NCI-H226 (cell line): ENCODE results near the gene TSACC.
"Not testable (repeated sequence)": the region's sequence is repeated elsewhere in the genome, so short reads cannot be mapped to it uniquely, and the experiment has no call there.

Experiments used
- DNase-seq: peaks from one replicate; pipeline ENCODE4 v3.0.0-alpha.2; 2015

TSACC gene

GRCh38 chr1:156347331-156347730, 9.0 kb downstream of the TSACC start:
- DNase-seq, result no peak

- DNase-seq, result not testable (repeated sequence)
Measured at GRCh38 chr1:156352481-156352880, 14.2 kb downstream of the TSACC start.

DNA sequence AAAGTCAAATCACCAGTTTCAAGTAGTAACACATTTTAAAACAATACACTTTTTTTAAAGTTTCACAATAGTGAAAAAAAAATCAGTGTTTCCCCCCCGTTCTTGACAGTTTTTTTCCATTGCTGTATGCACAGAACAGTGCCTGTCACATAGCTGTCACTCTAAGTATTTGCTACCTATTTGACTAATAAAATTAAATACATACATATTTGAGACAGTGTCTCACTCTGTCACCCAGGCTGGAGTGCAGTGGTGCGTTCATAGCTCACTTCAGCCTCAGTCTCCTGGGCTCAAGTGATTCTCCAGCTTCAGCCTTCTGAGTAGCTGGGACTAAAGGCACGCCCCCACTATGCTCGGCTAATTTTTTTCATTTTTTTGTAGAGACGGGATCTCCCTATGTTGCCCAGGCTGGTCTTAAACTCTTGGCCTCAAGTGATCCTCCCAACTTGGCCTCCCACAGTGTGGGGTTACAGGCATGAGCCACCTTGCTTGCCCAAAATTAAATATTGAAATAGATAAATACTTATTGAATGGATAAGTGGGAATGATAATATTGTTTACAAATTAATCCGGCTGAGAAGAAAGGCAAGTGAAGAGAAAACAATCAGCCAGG, 18.0 kb downstream of the TSACC start:
- no peak for DNase-seq

GRCh38 chr1:156356875-156357534, 18.7 kb downstream of the TSACC start:
- peak; percentile 48 for DNase-seq

DNA sequence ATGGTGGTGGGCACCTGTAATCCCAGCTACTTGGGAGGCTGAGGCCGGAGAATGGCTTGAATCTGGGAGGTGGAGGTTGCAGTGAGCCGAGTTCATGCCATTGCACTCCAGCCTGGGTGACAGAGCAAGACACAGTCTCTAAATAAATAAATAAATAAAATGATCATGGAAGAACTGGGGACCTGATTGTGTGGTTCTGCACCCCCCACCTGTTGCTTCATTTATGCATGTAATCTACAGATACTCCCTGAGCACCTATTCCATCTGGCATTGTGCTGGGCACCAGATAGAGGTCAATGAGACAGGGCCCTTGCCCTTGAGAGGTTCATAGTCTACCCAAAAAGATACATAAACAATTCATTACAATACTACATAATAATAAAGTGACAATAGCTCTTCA, 19.7 kb downstream of the TSACC start:
- no peak for DNase-seq

DNA sequence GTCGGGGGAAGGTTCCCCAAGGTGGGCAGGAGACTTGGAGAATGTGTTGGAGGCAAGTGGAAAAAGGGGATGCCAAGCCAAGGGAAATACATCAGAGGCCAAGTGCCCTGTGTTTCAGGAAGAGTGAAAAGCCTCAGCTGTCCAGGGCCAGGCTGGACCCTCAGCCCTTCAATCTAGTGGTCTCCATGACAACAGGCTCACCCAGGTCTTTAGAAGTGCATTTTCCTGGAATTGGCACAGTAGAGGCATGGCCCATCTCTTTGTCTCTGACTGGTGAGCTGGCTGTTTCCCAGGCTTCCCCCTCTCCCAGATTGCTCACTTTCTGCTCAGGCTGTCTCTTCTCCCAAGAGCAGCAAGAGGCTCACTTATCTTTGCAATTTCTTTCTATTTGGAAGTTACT, 20.3 kb downstream of the TSACC start:
- no peak for DNase-seq

- DNase-seq, result no peak
Measured at GRCh38 chr1:156359249-156359648, 20.9 kb downstream of the TSACC start.

- no peak for DNase-seq
Measured at GRCh38 chr1:156359973-156360372, 21.6 kb downstream of the TSACC start.

- DNase-seq, result no peak
Measured at GRCh38 chr1:156360534-156360933, 22.2 kb downstream of the TSACC start.

DNA sequence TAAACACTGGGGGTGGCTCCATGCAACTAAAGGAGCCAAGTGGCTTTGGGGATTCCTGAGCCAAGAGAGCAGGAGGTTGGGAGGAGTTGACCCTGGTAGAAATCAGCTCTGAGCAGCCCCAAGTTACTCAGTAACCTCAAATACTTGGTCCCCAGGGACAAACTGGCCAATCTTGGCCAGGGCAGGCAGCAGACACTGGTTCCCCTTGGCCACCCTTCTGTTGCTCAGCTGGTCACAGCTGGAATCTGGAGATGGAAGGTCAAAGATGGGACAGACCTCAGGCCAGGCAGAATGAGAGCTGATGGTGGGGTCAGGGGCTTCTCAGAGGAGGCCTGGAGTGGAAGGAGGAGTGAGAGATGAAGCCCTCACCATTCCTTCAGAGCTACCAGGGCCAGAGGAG, 27.4 kb downstream of the TSACC start:
- DNase-seq, result no peak

GRCh38 chr1:156366378-156367166, 28.2 kb downstream of the TSACC start:
- no peak for DNase-seq

DNA sequence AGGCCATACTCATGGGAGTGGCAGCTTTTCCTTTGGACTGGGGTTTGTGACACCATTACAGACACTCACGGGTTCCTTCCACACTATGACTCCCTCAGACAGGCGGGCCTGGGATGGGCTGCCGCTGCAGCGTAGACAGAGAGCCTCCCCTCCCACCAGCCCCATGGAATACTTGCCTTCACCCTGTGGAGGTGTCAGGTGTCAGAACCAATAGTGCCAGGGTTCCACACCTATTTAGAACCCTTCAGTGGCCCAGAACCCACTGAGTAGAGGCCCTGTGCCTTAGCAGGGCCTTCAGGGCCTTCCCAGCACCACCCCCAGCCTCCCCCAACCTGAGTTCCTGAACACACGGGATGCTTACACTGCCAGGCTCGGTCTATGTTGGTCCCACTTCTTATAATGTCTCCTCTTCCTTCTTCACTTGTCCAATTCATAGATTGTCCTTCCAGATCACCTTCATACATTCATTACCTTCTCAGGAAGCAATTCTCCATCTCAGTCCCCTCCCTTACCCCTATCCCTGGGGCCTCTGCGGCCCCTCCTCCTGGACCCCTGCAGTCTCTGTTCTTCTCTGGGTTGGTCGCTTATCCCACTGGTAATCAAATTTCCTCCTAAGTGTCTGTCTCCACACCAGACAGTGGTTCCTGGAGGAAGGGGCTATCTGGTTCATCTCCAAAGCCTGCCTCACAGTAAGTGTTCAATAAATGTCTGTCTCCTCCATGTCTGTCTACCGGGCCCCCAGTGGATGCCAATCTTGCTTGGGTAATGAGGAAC, 29.2 kb downstream of the TSACC start:
- DNase-seq, result no peak

GRCh38 chr1:156368157-156368658, 29.9 kb downstream of the TSACC start:
- DNase-seq, result no peak

DNA sequence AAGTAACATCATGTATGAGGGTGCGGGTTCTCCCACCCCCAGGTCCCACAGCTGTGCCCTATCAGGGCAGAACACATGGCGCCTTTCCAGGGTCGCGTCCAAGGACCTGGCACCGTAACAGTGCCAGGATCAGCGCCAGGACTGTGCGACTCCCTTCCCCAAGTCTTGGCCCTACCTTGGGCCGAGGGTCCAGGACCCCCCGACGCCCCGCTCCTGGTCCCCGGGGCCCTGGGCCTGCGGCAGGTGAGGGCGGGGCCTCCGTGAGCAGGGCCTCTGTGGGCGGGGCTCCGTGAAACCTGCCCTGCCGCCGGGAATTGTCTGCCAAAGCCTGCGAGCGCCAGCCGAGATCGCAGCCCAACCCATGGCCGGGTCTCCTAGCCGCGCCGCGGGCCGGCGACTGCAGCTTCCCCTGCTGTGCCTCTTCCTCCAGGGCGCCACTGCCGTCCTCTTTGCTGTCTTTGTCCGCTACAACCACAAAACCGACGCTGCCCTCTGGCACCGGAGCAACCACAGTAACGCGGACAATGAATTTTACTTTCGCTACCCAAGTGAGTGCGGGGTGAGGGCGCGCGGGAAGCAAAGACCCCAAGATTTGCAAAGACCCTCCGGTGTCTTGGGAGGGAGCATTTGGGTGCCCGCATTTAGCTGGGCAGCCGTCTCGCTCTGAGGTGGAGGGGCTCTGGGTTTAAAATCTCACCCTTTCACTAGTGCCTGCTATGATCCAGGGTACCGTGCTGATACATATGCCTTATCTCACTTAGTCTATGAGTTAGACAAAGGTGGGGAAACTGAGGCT, 30.8 kb downstream of the TSACC start, which contains the start of gene RHBG:
TSS of gene RHBG (plus strand) at position 323 of the 796 bp plus-strand sequence. CDS start at position 362, 39 bp downstream.
- DNase-seq, result no peak

DNA sequence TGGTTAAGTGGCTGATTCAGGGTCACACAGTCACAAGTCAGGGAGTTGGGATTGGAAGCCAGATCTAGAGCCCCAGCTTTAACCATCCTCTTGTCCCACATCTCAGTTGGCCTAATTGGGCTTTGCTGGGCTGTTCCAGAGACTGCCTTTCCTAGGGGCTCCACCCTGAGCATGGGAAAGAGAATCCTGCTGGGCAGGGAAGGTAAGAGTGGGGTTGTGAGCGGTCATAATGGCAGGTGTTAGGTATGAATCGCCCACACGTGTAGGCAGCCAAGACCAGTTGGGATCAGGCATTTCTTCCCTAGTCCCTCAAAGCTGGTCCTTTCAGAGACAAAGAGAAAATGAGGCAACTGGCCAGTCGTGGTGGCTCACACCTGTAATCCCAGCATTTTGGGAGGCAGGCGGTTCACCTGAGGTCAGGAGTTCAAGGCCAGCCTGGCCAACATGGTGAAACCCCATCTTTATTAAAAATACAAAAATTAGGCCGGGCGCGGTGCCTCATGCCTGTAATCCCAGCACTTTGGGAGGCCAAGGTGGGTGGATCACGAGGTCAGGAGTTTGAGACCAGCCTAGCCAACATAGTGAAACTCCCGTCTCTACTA, 31.5 kb downstream of the TSACC start:
- not testable (repeated sequence) for DNase-seq

DNA sequence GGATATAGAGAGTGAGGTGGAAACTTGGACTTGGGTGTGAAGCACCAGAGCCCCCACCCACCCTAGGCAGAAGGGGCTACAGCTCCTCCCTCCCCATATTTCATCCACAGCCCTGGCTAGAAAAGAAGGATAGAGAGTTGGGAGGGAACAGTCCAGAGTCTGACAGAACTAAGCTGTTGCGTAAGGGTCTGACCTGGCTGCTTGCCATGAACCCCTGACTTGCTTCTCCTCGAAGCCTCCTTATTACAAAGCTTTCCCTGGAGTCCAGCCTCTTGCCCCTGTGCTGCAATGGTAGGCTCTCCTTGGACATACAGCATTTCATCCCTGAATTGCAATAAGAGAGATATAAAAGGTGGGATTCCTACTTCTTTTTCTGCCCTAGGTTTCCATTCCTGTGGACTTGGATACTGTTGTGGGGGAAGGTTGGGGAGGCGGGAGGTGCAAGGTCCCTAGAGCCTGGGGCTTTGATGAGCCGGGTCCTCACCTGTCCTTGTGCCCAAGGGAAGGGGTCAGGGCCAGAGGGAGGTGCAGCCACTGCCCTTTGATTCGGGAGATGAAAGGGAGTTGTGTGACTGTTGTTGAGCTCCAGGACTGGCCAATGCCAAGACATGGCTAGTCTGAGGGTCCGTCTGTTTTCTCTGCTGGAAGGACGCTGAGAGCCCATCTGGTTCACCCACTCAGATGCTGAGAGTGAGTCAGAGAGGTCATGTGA, 33.4 kb downstream of the TSACC start:
- peak; percentile 37 for DNase-seq

- DNase-seq, result no peak
Measured at GRCh38 chr1:156372265-156372586, 33.9 kb downstream of the TSACC start.

- no peak for DNase-seq
Measured at GRCh38 chr1:156372876-156373275, 34.5 kb downstream of the TSACC start.

DNA sequence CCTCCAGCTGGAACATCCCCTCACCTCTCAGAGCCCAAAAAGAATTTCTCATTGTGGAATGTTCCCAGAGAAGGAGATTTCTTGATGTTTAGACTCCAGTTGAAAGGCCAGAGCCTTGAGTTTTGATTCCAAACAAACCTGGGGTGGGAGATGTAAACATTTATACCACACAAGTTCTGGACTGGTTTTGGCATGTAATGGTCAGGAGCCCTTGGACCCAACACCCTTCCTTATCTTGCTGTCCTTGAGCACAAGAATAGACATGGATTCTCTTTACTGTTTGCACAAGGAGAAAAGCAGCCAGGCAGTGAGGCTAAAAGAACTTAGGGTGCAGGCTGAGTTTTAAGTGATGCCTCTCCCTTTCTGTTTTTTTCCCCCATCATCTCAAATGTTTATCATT, 35.2 kb downstream of the TSACC start:
- DNase-seq, result no peak

DNA sequence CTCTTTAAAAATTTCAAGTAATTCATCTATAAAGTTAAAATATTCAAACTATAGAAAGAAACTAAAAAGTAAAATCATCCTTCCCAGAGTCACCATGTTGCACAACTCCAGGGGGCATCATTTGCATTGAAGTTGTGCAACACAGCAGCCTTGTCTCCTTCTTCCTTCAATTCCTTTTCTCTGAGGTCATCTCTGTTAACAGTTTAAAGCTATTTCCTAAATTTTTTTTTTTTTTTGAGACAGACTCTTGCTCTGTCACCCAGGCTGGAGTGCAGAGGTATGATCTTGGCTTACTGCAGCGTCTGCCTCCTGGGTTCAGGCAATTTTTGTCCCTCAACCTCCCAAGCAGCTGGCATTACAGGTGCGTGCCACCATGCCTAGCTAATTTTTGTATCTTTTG, 37.8 kb downstream of the TSACC start:
- DNase-seq, result peak; percentile 46
